K562 (cell line): ENCODE measurements around the gene CCDC85C.

Experiments
- KAT7 ChIP-seq: sonication (generic); formaldehyde crosslinking; IDR thresholded peaks from 2 replicates; pipeline ENCODE4 v1.8.0; 2022; ENCODE audit warnings: missing genetic modification reagents, mild to moderate bottlenecking, borderline replicate concordance
- MECOM ChIP-seq: fragments of 250-450 bp; sonication (Bioruptor Pico); IDR thresholded peaks from 2 replicates; pipeline ENCODE4 v1.8.0; 2022; ENCODE audit warnings: inconsistent platforms
- PTBP1 ChIP-seq: fragments of 200-400 bp; formaldehyde crosslinking; IDR thresholded peaks from 2 replicates; pipeline ENCODE4 v1.6.1; 2017; ENCODE audit warnings: low read depth, low read length
- SIN3A ChIP-seq, 2 experiments: fragments of 150-350 bp in 1 of 2; IDR thresholded peaks; 2 replicates each; pipeline ENCODE4 v1.6.1; 2011 to 2016; ENCODE audit warnings: borderline replicate concordance in 2 of 2, low read depth in 2 of 2, low read length in 2 of 2, mild to moderate bottlenecking in 2 of 2, moderate library complexity in 2 of 2; ENCODE audit not compliant: control insufficient read depth in 1 of 2
- TAF1 ChIP-seq: IDR thresholded peaks from 2 replicates; pipeline ENCODE4 v1.6.1; 2011; ENCODE audit warnings: mild to moderate bottlenecking, low read length, moderate library complexity; ENCODE audit not compliant: insufficient read depth, control insufficient read depth, severe bottlenecking; ENCODE audit errors: extremely low read depth
- TF ChIP-seq, protein P1 (sequence below): conservative IDR thresholded peaks from 2 replicates; pipeline ENCODE4 v1.6.1; 2011; ENCODE audit warnings: low read depth, mild to moderate bottlenecking, low read length; ENCODE audit not compliant: control insufficient read depth

DNA sequence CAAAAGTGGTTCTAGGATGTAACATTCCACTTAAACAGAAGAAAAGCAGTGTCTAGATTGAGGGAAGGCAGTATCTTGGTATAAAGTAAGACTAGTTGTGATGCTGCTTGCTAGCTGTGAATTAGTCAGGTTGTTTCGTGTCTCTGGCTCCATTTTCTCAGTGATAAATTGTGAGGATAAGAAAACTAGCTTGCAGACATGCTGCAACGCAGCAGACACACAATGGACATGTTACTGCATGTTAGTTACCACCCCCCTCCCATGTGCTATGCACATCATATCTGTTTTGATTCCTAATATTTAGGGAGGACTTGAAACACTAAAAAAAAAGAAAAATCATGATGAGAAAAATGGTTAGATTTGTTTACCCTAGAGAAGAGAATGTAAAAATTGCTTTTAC, 119.9 kb downstream of the CCDC85C start:
- TF ChIP-seq TAF1 (no peak), SIN3A (IDR thresholded peaks at IDR 0.05; ENCODE audit: borderline replicate concordance in 2 of 2, control insufficient read depth in 1 of 2, low read depth in 2 of 2, low read length in 2 of 2) (no peak), KAT7 (CRISPR knock-in tag) (no peak), MECOM (CRISPR knock-in tag) (no peak), PTBP1 (no peak)
- TF ChIP-seq, protein P1, sequence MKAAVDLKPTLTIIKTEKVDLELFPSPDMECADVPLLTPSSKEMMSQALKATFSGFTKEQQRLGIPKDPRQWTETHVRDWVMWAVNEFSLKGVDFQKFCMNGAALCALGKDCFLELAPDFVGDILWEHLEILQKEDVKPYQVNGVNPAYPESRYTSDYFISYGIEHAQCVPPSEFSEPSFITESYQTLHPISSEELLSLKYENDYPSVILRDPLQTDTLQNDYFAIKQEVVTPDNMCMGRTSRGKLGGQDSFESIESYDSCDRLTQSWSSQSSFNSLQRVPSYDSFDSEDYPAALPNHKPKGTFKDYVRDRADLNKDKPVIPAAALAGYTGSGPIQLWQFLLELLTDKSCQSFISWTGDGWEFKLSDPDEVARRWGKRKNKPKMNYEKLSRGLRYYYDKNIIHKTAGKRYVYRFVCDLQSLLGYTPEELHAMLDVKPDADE = no peak
